HepG2 (cell line): ENCODE measurements around the gene CRNKL1.

Experiments
- CTCF ChIP-seq: sonication (generic); formaldehyde crosslinking; IDR thresholded peaks from 2 replicates; pipeline ENCODE4 v1.5.0; 2020; ENCODE audit warnings: mild to moderate bottlenecking, missing genetic modification reagents, moderate library complexity
- ETV5 ChIP-seq: IDR thresholded peaks from 2 replicates; pipeline ENCODE4 v1.6.1; 2018; ENCODE audit warnings: missing biosample characterization, missing genetic modification reagents, inconsistent platforms, borderline replicate concordance
- HNRNPK ChIP-seq: fragments of 200-400 bp; formaldehyde crosslinking; IDR thresholded peaks from 2 replicates; pipeline ENCODE4 v1.6.1; 2018; ENCODE audit warnings: low read length, low read depth, moderate library complexity, mild to moderate bottlenecking; ENCODE audit not compliant: poor library complexity, severe bottlenecking
- MAX ChIP-seq: IDR thresholded peaks from 2 replicates; pipeline ENCODE4 v1.6.1; 2012; ENCODE audit warnings: inconsistent platforms
- MLX ChIP-seq: IDR thresholded peaks from 2 replicates; pipeline ENCODE4 v1.6.1; 2016
- NR2F6 ChIP-seq, 2 experiments: IDR thresholded peaks; 2 replicates each; pipeline ENCODE4 v1.6.1; 2016; ENCODE audit warnings: antibody characterized with exemption in 1 of 2, mild to moderate bottlenecking in 1 of 2
- RNF219 ChIP-seq: sonication (generic); formaldehyde crosslinking; IDR thresholded peaks from 2 replicates; pipeline ENCODE4 v1.5.0; 2020; ENCODE audit warnings: mild to moderate bottlenecking, missing genetic modification reagents
- TAF1 ChIP-seq: sonication (generic); formaldehyde crosslinking; IDR thresholded peaks from 2 replicates; pipeline ENCODE4 v1.4.0; 2020; ENCODE audit warnings: missing genetic modification reagents
- U2AF2 ChIP-seq: fragments of 200-400 bp; formaldehyde crosslinking; IDR thresholded peaks from 2 replicates; pipeline ENCODE4 v1.6.1; 2017; ENCODE audit warnings: low read depth, mild to moderate bottlenecking, low read length
- ZFX ChIP-seq: sonication (generic); formaldehyde crosslinking; IDR thresholded peaks from 2 replicates; pipeline ENCODE4 v1.4.0; 2020; ENCODE audit warnings: mild to moderate bottlenecking, low read depth, missing genetic modification reagents, moderate library complexity

GRCh38 chr20:20094410-20094809, 42.1 kb upstream of the CRNKL1 start:
- TF ChIP-seq NR2F6 (IDR thresholded peaks at IDR 0.05) (no peak), NR2F6 (CRISPR knock-in tag; IDR thresholded peaks at IDR 0.05) (no peak), ZFX (CRISPR knock-in tag) (no peak), RNF219 (CRISPR knock-in tag) (no peak), HNRNPK (no peak), ETV5 (no peak), MLX (CRISPR knock-in tag) (no peak), CTCF (no peak), TAF1 (CRISPR knock-in tag) (no peak), U2AF2 (no peak), MAX (no peak)
